Fibroblast of mammary gland (primary cell): ENCODE measurements around the gene CCDC120.

ENCODE experiments used
- DNase-seq: peaks from one replicate; pipeline ENCODE4 v3.0.0-alpha.2; 2010; ENCODE audit warnings: low read depth
- H3K4me3 ChIP-seq: 2 replicates; pipeline ENCODE4 v1.5.1; 2011; ENCODE audit warnings: low read depth, mild to moderate bottlenecking, low read length, moderate library complexity; ENCODE audit not compliant: control insufficient read depth
- CTCF ChIP-seq: conservative IDR thresholded peaks from 2 replicates; pipeline ENCODE4 v1.5.1; 2011; ENCODE audit warnings: low read depth, low read length, inconsistent platforms; ENCODE audit not compliant: control insufficient read depth, insufficient read depth

Gene CCDC120

DNA sequence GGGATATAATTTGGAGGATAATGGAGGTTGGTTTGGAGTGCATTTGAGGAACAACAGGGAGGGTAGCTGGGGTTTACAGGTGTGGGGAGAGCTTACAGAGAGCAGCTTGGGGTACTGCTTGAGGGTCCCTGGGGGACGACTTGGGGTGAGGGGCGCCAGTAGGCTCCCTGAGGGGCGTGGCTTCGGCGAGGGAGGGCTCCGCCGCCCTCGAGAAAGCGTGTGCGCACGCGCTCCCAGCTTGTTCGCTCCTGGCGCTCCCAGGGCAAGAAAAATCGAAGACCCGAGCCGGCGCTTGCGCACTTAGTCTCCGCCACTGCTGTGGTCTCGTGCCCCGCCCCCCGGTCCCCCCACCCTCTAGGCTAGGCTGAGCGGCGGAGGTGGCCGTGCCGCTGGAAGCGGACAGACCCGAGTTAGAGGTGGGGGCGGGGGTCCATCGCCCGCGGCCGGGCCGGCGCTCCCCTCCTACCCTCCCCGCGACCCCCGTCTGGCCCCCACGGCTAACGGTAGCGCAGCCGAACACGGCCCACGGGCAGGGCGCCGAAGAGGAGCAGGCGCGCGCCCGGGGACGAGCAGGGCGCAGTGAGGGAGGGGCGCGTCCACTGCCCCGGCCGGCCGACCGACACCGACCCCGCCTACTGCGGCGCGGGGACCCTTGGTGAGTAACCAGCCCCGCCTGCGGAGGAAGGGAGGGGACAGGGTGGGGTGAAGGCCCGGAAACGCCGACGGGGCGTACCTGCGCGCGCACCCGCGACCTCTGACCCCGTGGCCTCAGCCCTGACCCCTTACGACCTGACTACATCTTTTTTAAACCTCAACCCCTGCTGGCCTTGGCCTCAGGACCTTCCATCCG, 5.4 kb upstream of the CCDC120 start:
- DNase-seq: peak; percentile 28
- peak overlapping the region; percentile 30 for H3K4me3 ChIP-seq

DNA sequence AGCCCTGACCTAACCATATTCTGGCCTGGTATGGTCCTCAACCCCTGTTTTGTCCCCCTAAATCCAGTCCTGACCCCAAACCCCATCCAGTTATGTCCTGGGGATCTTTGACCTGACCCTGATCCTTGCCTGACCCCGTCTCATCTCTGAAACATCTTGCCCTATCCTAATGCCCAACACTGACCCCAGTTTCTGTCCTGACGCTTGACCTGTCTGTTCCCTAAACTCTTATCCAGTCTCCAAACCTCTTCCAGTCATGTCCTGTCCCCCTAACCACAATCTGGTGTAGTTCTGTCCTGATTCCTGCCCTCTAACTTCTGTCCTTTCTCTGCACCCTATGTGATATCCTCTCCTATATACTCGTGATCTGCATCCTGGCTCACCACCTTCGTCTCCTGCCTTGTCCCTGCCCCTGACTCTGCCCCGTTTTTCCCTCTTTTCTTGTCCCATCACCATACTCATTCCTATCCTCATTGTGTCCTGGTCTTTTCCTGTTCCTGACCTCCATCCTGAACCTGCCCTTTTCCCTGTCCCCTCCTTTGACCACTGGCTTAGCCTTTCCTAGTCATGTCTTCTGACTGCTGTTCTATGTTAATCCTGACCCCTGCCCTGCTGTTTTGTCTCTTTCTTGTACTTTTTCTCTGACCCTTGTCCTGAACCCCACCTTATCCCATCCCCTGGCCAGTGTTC, 4.6 kb upstream of the CCDC120 start:
- TF ChIP-seq CTCF: no peak
- no peak for DNase-seq
- H3K4me3 ChIP-seq: peak overlapping the region; percentile 30

More for the DNA sequence above, 5.4 kb upstream of the CCDC120 start:
- TF ChIP-seq CTCF: no peak

DNA sequence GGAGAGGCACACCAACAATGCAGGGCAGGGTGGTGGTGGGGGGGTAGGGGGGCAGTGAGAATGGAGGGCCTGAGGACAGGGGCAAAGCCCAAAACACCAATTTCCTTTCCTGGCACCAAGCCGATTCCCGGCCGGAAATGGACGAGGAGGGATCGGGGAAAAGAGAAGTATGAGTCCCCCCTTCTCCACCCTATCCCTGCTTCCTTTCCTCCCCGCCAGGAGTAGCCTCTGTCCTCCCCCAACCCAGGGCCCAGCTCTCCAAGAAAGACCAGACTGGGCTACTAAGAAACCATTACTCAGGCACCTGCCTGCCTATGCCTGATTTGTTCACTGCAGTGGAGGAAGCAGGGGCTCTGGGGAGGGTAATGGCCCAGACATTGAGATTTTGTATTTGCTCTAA, 402 bp downstream of the CCDC120 start:
- no peak for TF ChIP-seq CTCF
- DNase-seq: no peak
- no peak overlapping the region for H3K4me3 ChIP-seq

DNA sequence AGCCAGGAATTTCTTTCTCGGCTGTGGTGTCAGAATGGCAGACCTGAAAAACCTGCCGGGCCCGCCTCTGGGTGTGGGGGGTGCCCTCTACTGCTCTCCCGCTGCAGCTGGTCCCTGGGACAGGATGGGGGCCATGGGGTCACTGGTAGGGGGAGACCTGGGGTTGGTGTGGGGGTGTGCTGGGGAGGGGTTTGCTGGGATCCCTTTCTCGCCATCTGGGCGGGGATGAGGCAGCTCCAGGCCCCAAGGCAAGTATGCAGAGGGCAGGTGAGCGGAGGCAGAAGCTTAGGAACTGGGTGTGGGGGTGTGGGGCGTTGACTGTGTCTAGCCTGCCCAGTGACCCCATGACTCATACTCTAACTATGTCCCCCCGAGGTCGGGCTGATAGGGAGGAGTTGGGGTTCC, 884 bp downstream of the CCDC120 start:
- no peak for DNase-seq
- TF ChIP-seq CTCF: no peak
- H3K4me3 ChIP-seq: no peak overlapping the region

DNA sequence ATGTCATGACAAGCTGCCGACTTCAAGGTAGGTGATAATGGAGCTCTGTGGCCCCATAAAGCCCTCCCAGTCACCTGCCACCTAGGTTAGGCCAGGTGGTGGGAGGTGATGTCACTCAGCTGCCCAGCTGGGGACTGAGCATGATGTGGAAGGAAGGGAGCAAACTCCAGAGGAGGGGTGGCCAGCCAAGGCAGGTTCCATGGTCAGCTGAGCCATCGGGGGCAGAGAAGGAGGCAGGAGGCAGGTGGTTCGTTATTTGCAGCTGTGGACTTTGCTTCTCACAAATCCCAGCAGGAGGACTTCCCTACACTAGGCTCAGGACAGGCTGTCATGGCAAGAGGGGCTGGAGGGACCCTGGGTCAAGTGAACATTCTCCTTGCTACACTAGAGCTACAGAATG, 2.1 kb downstream of the CCDC120 start:
- no peak overlapping the region for H3K4me3 ChIP-seq
- no peak for DNase-seq
- TF ChIP-seq CTCF: no peak

DNA sequence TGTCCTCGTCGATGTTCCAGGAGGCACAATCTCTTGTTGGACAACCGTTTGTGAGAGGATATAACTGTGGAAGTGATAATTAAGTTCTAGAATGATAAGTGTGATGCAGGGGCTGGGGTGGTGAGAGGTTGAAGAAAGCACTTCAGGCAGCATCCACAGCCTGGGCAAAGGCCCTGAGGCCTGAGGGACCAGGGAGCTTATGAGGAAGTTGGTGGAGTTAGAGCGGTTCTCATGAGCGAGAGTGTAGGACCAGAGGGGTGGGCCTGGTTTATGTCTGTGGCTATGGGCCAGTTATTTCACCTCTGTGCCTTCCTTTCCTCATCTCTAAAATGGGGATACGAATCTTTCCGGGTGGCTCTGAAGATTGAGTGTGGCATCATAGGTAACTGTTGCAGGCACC, 2.7 kb downstream of the CCDC120 start:
- no peak overlapping the region for H3K4me3 ChIP-seq
- no peak for TF ChIP-seq CTCF
- no peak for DNase-seq

- no peak for TF ChIP-seq CTCF
- H3K4me3 ChIP-seq: no peak overlapping the region
- DNase-seq: no peak
These were observed 3.1 kb downstream of the CCDC120 start for GRCh38 chrX:49061916-49062315.
